GM12872 (cell line): ENCODE results near the gene FTO.

ENCODE experiments used
- CTCF ChIP-seq: IDR thresholded peaks from 3 replicates; pipeline ENCODE4 v1.5.1; 2011; ENCODE audit warnings: low read depth, mild to moderate bottlenecking, low read length, moderate library complexity; ENCODE audit not compliant: insufficient read depth

Gene FTO

DNA sequence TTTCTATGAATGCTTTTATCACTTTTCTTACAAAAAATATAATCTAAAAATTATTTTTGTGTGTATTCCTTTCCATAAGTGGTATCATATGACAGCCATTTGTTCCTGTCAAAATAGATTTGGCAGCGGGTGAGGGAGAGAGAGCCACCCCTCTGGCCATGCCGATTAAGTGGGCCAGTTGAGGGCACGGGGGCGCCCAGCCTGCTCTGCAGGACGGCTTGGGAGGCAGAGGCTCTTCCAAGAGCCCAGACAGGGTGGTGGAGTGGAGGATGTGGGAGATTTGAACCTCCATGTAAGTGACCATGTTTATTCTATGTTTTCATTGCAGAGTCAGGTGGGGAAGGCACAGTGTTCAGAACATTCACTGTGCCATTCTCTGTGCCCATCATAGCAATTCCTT lies 493.8 kb downstream of the FTO start:
- TF ChIP-seq CTCF = no peak

DNA sequence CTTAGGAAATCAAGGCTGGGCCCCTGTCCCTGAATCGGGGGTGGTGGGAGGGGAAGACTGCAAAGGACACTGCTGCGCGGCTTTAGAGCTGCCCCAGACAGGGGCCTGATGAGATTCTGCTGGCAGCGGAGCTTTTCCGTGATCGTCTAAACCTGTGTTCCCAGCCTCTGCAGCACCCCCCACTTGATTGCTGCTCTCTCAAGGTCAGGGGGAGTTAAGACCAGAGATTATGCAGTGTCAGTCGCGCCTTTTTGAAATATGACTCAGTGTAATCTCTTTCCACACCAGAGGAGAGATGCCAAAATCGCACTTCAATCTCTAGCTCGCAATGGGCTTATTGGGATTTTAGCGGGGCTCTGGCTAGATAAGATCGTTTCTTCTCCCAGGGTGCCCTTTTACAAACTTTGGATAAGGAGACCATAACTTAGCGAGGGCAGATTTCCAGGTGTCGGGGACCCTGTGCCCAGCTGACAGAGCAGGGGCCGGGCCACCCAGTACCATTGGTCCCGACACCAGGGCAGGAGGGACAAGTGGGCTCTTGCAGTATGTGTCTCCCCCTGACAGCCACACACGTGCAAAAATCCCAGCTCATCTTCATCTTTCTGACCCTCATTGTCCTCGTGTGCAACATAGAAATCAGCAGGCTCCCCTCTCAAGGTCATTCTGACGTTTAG lies 495.7 kb downstream of the FTO start:
- no peak for TF ChIP-seq CTCF

GRCh38 chr16:54200161-54200534 lies 496.2 kb downstream of the FTO start:
- TF ChIP-seq CTCF = no peak

- TF ChIP-seq CTCF = no peak
Measured at GRCh38 chr16:54200720-54201119, 496.8 kb downstream of the FTO start.

DNA sequence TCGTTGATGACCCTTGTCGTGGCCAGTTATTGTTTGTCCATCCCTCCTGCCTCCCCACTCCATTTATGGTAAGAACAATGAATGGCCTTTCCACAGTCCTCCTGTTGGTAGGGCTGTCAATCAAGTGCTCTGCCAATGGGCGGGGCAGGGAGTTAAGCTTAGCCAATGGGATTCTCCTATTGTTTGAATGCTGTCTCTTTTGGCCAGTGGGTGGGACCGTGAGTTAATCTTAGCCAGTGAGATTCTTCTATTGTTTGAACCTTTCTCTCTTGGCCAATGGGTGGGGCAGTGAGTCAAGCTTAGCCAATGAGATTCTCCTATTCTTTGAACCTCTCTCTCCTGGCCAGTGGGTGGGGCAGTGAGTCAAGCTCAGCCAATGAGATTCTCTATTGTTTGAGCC lies 497.2 kb downstream of the FTO start:
- TF ChIP-seq CTCF = no peak
